NCI-H774 (cell line): ENCODE data around the gene BCAR1.
"Not testable (repeated sequence)": the region's sequence is repeated elsewhere in the genome, so short reads cannot be mapped to it uniquely, and the experiment has no call there.

ENCODE experiments used
- DNase-seq: peaks from one replicate; lab custom pipeline; 2025; lab: John Stamatoyannopoulos, UW

The BCAR1 gene

DNA sequence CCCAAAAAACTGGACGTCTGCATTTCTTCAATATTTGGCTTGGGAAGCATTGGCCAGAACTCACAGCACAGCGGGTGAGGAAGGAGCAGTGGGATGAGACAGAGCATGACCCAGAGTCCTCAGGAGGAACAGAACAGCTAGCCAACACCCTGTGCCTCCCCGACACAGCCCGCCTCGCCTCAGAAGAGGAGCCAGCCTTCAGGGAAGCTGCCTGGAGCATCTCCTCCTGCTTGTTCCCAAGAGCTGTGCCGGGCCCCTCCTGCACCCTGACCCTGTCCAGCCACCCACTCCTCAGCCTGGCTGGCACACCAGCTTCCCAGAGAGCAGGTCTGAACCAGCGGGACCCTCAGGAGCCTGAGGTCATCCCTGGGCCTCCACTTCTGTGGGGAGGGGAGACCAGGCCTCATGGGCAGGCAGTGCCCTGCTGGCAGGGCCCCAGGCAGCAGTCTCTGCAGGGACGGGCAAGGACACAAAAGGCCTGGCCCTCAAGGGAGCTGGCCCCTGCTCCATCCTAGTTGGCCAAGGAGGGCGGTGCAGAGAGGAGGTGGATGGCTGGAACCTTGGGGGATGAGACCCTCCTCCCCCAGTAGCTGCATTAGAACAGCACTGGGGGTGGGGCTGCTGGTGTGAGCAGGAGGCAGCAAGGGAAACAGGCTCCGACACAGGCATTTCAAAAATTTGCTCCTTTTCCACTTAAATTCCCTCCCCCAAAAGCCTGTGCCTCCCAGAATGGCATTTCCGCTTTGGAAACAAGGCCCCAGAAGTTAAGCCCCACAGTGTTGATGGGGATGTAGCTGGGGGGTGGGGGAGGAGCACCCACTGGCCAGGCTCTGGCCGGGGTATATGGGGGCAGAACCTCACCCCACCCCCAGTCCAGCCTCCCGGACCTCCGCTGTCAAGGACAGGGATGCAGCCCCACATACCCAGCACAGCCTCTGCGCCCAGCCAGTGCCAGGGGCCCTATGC, 1.8 kb upstream of the BCAR1 start:
- DNase-seq, result no peak

DNA sequence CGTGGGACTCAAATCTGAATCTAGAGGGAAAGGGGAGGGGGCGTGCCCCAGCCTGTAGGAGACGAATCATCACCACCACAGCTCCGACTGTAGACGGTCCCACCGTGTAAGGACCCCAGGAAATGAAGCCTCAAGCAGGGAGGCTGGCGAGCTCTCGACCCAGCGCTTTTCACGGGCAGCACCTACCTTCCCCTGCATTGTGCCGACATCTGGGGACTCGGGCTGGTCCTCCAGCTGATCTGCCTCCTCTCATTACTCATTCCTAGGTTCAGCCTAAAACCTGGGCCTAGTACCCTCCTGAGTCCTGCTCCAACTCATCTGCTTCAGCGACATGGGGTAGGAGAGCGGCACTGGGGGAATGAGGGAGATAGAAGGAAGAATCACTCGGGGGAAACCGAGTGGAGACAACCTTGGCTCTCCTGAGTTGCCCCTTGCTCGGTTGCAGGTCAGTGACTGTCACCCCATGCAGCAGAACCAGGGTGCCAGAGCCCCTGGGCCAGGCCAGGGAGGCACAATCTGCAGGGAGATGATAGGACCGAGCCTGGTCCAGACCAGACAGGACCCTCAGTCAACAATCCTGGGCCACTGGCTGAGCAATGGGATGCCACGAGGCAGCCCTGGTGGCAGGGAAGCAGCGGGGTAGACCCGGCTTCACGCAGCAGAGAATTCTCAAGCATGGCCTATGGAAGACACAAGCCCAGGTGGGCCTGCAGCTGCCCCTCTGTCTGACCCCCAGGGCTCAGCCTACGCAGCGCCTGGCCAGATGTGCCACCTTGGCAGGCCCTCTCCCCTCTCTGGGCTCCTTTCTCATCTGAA, 833 bp upstream of the BCAR1 start:
- no peak for DNase-seq

DNA sequence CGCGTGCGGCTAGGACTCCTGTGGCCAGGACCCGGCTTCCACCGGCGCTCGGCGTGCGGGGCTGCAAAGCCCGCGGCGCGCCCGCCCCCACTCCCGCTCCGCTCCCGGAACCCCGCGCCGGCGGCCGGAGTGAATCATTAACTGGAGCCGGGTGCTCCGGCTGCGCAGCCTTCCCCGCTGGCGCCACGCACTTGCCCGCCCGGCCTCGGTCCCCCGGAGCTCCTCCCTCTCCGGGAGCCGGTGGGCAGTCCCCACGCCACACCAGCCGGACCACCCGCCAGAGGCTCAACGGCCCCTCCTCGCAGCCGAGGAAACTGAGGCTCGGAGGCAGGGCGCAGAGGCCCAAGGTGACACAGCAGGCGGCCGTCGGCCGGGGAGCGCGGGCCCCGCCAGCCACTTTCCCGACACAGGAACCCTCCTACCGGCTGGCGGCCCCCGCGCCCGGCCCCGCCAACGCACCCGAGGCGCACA, 580 bp downstream of the BCAR1 start:
- DNase-seq, result no peak

DNA sequence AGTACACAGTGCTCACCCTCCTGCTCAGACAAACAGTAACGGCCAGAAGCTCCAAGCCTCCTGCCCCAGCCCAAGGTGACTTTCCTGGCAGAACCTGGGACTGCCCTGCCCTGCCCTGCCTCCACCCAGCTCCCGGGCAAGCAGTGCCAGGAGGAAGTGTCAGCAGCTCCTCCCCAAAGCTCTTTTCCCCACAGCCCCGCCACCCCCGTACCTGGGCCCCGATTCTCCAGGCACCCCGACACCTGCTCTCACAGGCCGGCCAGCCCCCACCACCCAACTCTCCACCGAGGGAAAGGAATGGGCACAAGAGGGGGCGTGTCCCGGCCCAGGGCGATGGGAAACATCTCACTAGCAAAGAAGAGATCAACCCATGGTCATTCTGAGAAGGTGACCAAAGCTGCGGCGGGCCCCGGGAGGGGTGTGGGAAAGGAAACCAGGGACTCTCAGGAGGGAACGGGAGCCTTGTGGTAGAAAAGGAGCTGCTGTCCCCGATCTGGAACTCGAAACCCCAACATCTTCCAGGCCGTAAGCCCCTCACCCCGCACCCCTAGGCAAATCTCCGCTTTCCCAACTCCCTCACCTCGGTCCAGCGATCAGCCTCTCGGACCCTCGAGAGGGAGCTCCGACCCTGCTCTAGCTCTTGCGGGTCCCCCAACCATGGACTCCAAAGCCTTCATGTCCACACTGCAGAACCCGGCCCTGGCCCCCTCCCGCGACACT, 1.2 kb downstream of the BCAR1 start:
- no peak for DNase-seq

- no peak for DNase-seq
Measured at GRCh38 chr16:75249441-75249840, 2.0 kb downstream of the BCAR1 start.

DNA sequence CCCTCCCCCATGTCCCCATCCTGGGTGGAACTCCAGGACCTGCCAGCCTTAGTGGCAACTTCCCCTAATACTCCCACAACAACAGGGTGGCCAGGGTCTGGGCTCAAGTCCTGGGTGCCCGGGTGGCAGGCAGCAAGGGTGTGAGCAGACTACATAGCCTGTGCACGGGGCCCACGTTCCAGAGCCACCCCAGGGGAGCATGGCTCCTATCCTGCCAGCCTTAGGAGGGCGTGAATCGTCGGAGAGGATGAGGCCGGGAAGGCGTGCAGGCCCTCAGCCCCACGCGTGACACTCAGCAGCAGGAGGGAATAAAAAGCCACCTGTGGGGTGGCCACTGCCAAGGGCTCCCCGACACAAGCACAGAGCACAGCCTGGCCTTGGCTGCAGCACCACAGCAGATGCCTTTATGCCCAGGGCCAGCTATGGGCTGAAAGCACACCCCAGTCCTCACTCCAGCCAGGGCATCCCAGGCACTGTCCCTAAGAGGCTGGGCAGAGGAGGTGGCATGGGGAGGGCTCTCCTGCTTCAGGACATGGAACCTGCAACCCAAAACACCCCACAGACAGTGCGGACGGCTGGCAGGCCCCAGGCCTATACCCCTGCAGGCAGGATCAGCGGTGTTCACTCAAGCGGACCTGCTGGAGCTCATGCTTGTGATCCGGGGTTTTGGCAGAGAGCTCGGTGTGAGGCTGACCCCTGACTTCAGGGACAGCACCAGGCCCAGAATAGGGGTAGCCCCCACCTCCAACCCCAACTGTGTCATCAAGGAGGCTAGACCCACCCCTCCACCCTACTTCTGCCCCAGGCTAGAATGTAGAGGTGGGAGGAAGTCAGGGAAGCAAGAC, 2.7 kb downstream of the BCAR1 start:
- no peak for DNase-seq

GRCh38 chr16:75248142-75248535, 3.3 kb downstream of the BCAR1 start:
- no peak for DNase-seq

- DNase-seq, result no peak
Measured at GRCh38 chr16:75247249-75247648, 4.2 kb downstream of the BCAR1 start.

DNA sequence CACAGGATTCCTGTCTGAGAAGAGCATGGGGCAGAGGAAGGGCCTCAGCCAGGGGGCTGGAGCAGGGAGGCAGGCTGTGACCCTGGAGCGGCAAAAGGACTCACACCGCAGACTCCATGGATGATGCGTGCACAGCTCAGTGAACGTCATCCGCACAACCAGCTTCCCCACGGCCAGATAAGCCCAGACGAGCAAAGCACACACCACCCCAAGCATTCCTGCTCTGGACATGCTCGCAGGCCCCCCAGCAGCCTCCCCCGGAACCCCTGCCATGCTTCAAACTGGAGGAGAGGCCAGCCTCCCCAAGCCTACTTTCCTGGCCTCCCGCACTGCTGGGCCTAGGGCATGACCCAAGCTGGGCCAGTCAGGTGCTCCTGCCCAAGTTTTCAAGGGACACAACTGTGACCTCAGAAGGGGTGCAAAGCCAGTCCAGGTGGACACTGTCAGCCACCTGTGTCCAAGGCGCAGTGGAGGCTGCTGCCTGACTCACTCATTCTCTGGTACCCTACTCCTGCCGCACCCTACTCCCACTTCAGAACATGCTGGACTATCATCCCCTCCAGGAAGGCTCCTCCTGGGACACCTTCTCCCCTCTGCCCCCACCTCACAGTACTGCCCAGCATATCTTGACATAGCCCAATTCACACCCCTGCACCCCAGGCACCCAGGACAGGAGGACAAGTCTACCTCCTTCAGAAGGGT, 4.8 kb downstream of the BCAR1 start:
- no peak for DNase-seq

DNA sequence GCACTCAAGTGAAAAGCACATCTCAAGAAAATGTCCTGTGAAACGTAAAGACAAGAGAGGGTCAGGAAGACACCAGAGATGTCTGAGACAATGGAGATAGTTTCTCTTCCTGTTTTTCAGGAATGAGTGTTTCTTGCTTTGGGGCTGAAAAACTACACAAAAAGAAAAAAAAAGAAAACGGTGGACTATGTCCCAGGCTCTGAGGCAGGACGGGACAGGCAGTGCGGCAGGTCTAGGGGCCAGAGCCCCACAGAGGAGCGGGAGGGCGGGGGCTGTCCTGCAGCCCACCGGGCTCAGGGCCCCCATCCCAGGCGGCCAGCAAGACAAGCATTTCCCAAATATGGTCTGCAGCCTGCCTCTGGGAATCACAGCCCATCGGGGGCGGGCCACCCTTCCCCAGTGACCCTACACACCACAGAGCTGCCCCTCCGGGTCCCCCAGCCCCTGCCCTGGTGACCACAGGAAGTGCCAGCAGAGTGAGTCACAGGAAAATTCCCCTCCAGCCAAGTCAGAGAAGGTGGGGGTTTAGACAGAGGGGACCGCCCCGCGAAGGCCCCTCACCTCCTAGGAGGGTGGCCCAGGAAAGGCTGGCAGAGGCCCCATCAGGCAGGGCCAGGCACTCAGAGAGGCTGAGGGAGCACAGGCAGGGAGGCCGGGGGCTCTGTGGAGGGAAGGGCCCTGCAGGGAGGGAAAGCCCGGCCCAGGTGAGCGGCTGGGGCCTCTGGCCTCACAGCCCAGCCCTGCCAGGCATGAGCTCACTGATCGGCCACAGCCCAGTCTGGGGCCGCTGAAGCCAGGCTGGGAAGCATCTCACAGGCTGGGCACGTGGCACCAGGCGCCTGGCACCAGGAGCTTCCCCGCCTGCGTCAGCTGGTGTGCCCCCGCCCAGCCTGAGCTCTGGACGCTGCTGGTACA, 6.3 kb downstream of the BCAR1 start:
- DNase-seq, result no peak

- DNase-seq, result no peak
Measured at GRCh38 chr16:75244225-75244809, 7.1 kb downstream of the BCAR1 start.

- no peak for DNase-seq
Measured at GRCh38 chr16:75243667-75244224, 7.7 kb downstream of the BCAR1 start.

DNA sequence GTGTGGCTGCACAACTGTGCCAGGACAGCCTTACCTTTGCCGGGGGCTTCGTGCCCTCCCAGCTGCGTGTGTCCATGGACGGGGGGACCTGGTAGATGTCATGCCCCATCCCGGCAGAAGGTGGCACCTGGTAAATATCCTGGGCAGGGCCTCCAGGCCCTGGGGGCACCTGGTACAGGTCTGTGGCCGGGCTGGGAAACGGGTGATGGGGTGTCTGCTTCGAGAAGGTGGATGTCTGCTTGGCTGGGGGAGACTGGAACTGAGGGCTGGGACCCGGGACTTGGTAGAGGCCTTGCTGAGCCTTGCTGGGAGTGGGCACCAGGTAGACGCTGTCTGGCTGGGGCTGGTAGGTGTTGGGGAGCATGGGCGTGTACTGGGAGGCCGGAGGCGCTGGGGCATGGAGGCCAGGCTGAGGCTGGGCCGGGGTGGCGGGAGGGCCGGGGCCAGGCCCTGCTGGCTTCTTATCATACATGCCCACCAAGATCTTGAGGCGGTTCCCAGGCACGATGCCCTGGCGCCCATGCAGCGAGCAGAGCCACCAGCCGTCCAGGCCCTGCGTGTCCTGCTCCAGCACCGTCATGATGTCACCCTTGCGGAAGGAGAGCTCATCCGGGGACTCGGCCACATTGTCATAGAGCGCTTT, 8.9 kb downstream of the BCAR1 start:
- not testable (repeated sequence) for DNase-seq

DNA sequence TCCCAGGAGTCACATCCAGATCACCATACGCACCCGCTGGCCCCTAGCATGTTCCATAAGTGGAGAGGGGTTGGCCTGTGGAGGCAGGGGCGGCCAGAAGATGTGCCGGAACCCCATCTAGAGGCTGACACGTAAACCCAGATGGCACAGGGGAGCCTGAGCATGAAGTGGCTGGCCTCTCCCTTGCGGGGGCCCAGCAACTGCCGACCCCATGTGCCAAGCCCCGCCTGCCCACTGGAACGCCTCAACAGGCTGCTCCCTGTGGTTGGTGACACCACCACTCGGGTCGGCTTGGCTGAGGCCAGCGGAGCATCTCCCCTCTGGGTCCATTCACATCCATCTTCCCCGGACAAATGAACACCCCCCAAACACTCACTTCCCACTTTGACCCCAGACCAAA, 9.5 kb downstream of the BCAR1 start:
- DNase-seq, result no peak

DNA sequence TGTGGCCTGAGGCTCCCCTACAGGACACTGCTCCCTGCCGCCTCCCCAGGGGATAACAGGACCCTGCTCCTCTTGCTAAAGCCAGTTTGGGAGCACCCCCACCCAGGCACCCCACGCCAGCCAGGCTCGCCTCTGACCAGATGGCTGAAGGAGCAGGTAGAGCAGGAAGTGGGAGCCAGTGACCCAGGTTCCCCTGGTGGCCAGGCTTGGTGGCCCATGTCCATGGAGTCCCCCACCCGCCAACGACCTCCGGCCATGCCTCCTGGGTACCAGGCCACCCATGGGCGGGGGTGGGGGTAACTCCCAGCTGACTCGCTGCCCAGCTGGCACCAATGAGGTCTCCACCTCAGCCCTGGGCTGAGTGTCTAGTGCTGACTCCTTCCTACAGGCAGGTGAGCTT, 10.0 kb downstream of the BCAR1 start:
- DNase-seq, result no peak

GRCh38 chr16:75240633-75241032, 10.8 kb downstream of the BCAR1 start:
- DNase-seq, result not testable (repeated sequence)

GRCh38 chr16:75239542-75240122, 11.8 kb downstream of the BCAR1 start:
- DNase-seq, result no peak
